ENCODE measurements around the gene YIPF6.
"Not testable (repeated sequence)": the region's sequence is repeated elsewhere in the genome, so short reads cannot be mapped to it uniquely, and the experiment has no call there.

YIPF6 gene

GRCh38 chrX:68503836-68504636 lies 5.2 kb downstream of the YIPF6 start:
- no peak for TF ChIP-seq CTCF (IDR thresholded peaks at IDR 0.05; ENCODE audit: low read depth, low read length, missing control alignments)
- no peak overlapping the region for H3K4me3 ChIP-seq (ENCODE audit: low read depth, low read length)
- DNase-seq (ENCODE audit: low read depth) = no peak
- in situ Hi-C loops (cut with HindIII; ENCODE audit: low sequenced_read_pairs) = no loop called here

- in situ Hi-C loops (cut with HindIII; ENCODE audit: low sequenced_read_pairs) = no loop called here
- no peak overlapping the region for H3K4me3 ChIP-seq (ENCODE audit: low read depth, low read length)
- DNase-seq (ENCODE audit: low read depth) = no peak
- TF ChIP-seq CTCF (IDR thresholded peaks at IDR 0.05; ENCODE audit: low read depth, low read length, missing control alignments) = no peak
Measured at GRCh38 chrX:68506649-68507048, 7.8 kb downstream of the YIPF6 start.

GRCh38 chrX:68508799-68509198 lies 9.9 kb downstream of the YIPF6 start:
- no peak for TF ChIP-seq CTCF (IDR thresholded peaks at IDR 0.05; ENCODE audit: low read depth, low read length, missing control alignments)
- DNase-seq (ENCODE audit: low read depth) = no peak
- H3K4me3 ChIP-seq (ENCODE audit: low read depth, low read length) = no peak overlapping the region
- in situ Hi-C loops (cut with HindIII; ENCODE audit: low sequenced_read_pairs) = no loop called here

- peak; percentile 31 for DNase-seq (ENCODE audit: low read depth)
- H3K4me3 ChIP-seq (ENCODE audit: low read depth, low read length) = no peak overlapping the region
- peak; percentile 73 for TF ChIP-seq CTCF (IDR thresholded peaks at IDR 0.05; ENCODE audit: low read depth, low read length, missing control alignments)
- in situ Hi-C loops (cut with HindIII; ENCODE audit: low sequenced_read_pairs) = no loop called here
Measured at GRCh38 chrX:68511255-68511654, 12.4 kb downstream of the YIPF6 start.

- DNase-seq (ENCODE audit: low read depth); H3K4me3 ChIP-seq (ENCODE audit: low read depth, low read length); in situ Hi-C loops (cut with HindIII; ENCODE audit: low sequenced_read_pairs): not testable (repeated sequence)
Measured at GRCh38 chrX:68524680-68525079, 25.8 kb downstream of the YIPF6 start.

DNA sequence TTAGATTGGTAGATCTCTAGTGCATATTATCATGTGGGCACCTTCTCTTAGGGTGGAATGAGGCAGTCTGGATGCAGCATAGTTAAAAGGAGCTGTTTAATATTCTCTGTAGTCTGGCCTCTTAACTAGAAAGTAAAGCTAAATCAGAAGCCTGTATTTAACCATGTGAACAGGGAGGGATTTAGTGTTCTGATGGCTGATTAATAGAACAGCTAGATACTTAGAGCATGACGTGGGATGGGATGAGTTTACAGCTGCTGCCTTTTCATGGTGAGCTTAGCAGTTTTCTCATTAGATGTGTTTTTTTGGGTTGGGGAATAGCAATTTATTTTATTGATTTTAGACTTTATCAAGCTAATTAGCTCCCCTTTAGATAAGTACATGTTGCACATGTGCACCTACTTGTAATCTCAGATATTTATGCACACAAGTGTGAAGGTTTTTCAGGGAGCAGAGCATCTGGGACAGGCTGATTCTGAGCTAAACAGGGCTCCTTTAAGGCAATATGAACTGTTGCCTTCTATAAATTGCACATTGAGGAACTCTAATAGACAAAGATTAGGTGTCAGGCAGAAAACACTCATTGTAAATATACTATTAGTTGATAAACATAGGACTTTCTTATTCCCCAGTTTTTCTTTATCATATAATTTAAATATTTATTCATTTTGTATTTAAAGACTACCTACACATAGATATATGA lies 34.1 kb downstream of the YIPF6 start:
- in situ Hi-C loops (cut with HindIII; ENCODE audit: low sequenced_read_pairs) = no loop called here
- no peak for DNase-seq (ENCODE audit: low read depth)
- no peak for TF ChIP-seq CTCF (IDR thresholded peaks at IDR 0.05; ENCODE audit: low read depth, low read length, missing control alignments)
- no peak overlapping the region for H3K4me3 ChIP-seq (ENCODE audit: low read depth, low read length)

DNA sequence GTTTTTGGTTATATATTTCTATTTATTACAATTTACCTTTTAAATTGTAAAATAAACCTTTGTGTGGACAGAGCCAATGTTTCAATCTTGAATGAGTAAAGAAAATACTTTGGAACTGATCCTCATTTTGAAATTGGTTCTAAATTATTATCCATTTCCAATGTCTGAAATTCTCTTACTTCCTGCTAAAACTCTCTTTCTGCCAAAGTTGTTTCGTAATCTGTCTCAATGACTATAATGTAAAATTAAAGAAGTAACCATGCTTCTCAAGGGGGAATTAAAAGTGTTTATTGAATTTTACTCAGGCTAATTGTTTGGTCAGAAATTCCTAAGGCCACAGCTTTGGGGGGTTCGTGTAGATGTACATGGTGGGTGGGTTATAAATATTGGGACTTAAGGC lies 34.8 kb downstream of the YIPF6 start:
- in situ Hi-C loops (cut with HindIII; ENCODE audit: low sequenced_read_pairs) = no loop called here
- H3K4me3 ChIP-seq (ENCODE audit: low read depth, low read length) = no peak overlapping the region
- no peak for DNase-seq (ENCODE audit: low read depth)
- TF ChIP-seq CTCF (IDR thresholded peaks at IDR 0.05; ENCODE audit: low read depth, low read length, missing control alignments) = no peak
